Astrocyte (in vitro differentiated cells and primary cell): ENCODE results near the gene ESRRB.

Experiments used
- EZH2 ChIP-seq: IDR thresholded peaks from 2 replicates; pipeline ENCODE4 v1.6.1; 2012; ENCODE audit warnings: mild to moderate bottlenecking, low read length, inconsistent platforms; ENCODE audit not compliant: insufficient read depth
- TF ChIP-seq, protein P1 (sequence below): IDR thresholded peaks from 2 replicates; pipeline ENCODE4 v1.5.1; 2011; ENCODE audit warnings: low read depth, mild to moderate bottlenecking, inconsistent platforms, low read length, moderate library complexity; ENCODE audit not compliant: insufficient read depth

DNA sequence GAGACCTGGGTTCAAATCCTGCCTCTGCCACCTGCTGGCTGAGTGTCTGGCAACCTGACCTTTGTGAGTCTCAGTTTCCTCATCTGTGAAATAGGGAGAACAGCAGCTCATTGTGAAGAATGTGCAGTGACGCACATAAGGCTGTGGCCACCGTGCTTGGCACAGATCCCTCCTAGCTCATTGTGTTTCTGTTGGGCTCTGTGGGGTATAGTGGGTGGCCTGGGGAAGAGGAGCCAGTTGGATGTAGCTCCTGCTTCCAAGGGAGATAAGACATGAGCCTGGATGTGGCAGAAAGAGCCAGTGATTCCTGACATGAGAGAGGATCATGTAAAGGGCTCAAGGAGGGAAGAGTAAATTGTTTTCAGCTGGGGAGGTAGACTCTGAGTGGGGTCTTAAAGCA is 120.0 kb downstream of the ESRRB start:
- TF ChIP-seq, protein P1, sequence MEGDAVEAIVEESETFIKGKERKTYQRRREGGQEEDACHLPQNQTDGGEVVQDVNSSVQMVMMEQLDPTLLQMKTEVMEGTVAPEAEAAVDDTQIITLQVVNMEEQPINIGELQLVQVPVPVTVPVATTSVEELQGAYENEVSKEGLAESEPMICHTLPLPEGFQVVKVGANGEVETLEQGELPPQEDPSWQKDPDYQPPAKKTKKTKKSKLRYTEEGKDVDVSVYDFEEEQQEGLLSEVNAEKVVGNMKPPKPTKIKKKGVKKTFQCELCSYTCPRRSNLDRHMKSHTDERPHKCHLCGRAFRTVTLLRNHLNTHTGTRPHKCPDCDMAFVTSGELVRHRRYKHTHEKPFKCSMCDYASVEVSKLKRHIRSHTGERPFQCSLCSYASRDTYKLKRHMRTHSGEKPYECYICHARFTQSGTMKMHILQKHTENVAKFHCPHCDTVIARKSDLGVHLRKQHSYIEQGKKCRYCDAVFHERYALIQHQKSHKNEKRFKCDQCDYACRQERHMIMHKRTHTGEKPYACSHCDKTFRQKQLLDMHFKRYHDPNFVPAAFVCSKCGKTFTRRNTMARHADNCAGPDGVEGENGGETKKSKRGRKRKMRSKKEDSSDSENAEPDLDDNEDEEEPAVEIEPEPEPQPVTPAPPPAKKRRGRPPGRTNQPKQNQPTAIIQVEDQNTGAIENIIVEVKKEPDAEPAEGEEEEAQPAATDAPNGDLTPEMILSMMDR, result no peak
- TF ChIP-seq EZH2, result no peak
